ENCODE measurements around the gene CFAP46. TPM values are rescaled to one million over a fixed set of nuclear protein-coding genes. Genes with fewer than 3 reads are reported as not detected.

The CFAP46 gene
- total RNA-seq, 3 donors from 2014 or later (not counting 1 experiment from before 2014, with no cell fraction given): 0.35 TPM; not detected in 2

DNA sequence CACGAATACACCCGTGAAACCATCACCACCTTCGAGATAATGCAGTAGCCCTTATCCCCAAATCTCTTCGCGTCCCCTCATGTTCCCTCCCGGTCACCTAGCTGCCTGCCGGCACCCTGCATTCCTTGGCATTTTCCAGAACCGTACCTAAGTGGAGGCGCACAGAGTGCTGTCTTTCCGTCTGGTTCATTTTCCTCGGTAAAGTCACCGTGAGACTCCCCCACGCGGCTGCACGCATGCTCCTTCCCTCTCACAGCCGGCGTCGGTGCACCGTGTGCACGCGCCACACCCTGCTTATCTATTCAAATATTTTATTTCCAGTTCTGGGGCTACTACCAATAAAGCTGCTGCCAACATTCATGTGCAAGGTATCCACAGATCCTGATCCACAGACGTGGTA lies 90.9 kb downstream of the CFAP46 start:
- H3K27ac ChIP-seq (ENCODE audit: low read length): no peak overlapping the region
- ATAC-seq: no peak
- Mint-ChIP-seq H3K36me3 (no peaks in the 10 kb centered on the region), H3K4me3 (no peak overlapping the region), H3K9me3 (no peaks in the 10 kb centered on the region), H3K4me1 (peaks cover 15 to 16% of the 10 kb centered on the region in 2 donors), H3K27ac (peak overlapping the region in 1 of 2 donors; percentile 34), H3K27me3 (ENCODE audit: low read depth in 2 of 2) (peaks cover 0 to 11% of the 10 kb centered on the region in 2 donors)
- H3K9me3 ChIP-seq (ENCODE audit: control insufficient read depth, insufficient read depth, low read length): peaks cover 3% of the 10 kb centered on the region
- no peak overlapping the region for H3K4me3 ChIP-seq (ENCODE audit: low read length)
- TF ChIP-seq CTCF (IDR thresholded peaks at IDR 0.05): no peak
- DNase-seq: peak in 1 of 2 donors; percentile 11
- 95% methylated on average over 22 of the region's 22 CpGs for WGBS (ENCODE audit: insufficient coverage)
- peaks cover 22% of the 10 kb centered on the region for H3K4me1 ChIP-seq (ENCODE audit: control insufficient read depth, insufficient read depth, low read length)
- no peaks in the 10 kb centered on the region for H3K36me3 ChIP-seq (ENCODE audit: control insufficient read depth, insufficient read depth, low read length)
- H3K27me3 ChIP-seq (ENCODE audit: control insufficient read depth, insufficient read depth, low read length): no peaks in the 10 kb centered on the region
- intact Hi-C loops (cut with micrococcal nuclease): no loop called here

DNA sequence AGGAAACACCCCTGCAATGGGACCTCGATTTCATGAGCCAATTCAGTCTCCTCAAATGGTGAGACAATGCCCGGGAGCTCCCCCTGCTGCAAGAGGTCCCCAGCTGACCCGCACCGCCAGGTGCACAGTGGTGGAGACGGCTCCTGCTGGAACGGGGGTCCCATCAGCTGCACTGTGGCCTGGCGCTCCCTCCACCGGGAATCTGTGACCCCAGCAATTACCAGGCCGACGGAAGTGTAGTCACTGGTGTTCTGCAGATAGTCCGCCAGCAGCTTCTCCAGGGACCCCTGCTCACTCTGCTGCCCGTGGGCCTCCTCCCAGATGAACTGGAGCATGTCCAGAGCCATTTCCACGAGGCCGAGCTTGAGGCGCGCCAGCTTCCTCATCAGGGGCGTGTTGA lies 91.5 kb downstream of the CFAP46 start:
- Mint-ChIP-seq H3K4me3 (peak overlapping the region; percentile 28), H3K4me1 (peaks cover 15 to 16% of the 10 kb centered on the region in 2 donors), H3K27me3 (ENCODE audit: low read depth in 2 of 2) (peaks cover 0 to 11% of the 10 kb centered on the region in 2 donors), H3K27ac (no peak overlapping the region), H3K36me3 (no peaks in the 10 kb centered on the region), H3K9me3 (no peaks in the 10 kb centered on the region)
- Histone ChIP-seq H3K36me3 (ENCODE audit: control insufficient read depth, insufficient read depth, low read length) (no peaks in the 10 kb centered on the region), H3K9me3 (ENCODE audit: control insufficient read depth, insufficient read depth, low read length) (peaks cover 1% of the 10 kb centered on the region), H3K27me3 (ENCODE audit: control insufficient read depth, insufficient read depth, low read length) (no peaks in the 10 kb centered on the region), H3K4me3 (ENCODE audit: low read length) (no peak overlapping the region), H3K4me1 (ENCODE audit: control insufficient read depth, insufficient read depth, low read length) (peaks cover 22% of the 10 kb centered on the region), H3K27ac (ENCODE audit: low read length) (no peak overlapping the region)
- ATAC-seq: no peak
- intact Hi-C loops (cut with micrococcal nuclease): no loop called here
- WGBS (ENCODE audit: insufficient coverage): 93% methylated on average over 17 of the region's 17 CpGs
- peak in 1 of 2 donors; percentile 9 for DNase-seq
- no peak for TF ChIP-seq CTCF (IDR thresholded peaks at IDR 0.05)

DNA sequence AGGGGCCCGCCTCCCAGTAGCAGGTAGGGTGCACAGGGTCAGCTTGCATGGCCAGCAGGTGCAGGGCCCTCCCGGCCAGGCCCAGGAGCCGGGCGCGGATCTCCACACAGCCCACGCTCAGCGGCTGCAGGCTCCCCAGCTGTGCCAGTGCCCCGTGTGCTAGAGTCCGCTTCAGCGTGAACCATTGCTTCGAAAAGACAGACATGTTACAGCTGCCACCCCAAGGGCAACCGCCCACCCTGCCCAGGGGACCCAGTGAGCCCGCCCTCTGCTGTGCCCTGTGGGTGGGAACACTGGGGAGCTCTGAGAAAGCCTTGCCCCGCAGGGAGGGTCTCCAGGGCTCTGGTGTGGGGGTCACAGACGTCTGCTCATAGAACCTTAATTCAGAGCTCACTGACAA lies 92.1 kb downstream of the CFAP46 start:
- H3K36me3 ChIP-seq (ENCODE audit: control insufficient read depth, insufficient read depth, low read length): no peaks in the 10 kb centered on the region
- H3K4me1 ChIP-seq (ENCODE audit: control insufficient read depth, insufficient read depth, low read length): peaks cover 22% of the 10 kb centered on the region
- no peaks in the 10 kb centered on the region for H3K9me3 Mint-ChIP-seq
- H3K36me3 Mint-ChIP-seq: no peaks in the 10 kb centered on the region
- no peak for ATAC-seq
- H3K27ac Mint-ChIP-seq: no peak overlapping the region
- H3K27ac ChIP-seq (ENCODE audit: low read length): no peak overlapping the region
- H3K9me3 ChIP-seq (ENCODE audit: control insufficient read depth, insufficient read depth, low read length): no peaks in the 10 kb centered on the region
- peaks cover 15 to 16% of the 10 kb centered on the region in 2 donors for H3K4me1 Mint-ChIP-seq
- H3K27me3 ChIP-seq (ENCODE audit: control insufficient read depth, insufficient read depth, low read length): no peaks in the 10 kb centered on the region
- no peak for TF ChIP-seq CTCF (IDR thresholded peaks at IDR 0.05)
- WGBS (ENCODE audit: insufficient coverage): 92% methylated on average over 15 of the region's 15 CpGs
- H3K4me3 Mint-ChIP-seq: no peak overlapping the region
- DNase-seq: no peak
- peaks cover 0 to 11% of the 10 kb centered on the region in 2 donors for H3K27me3 Mint-ChIP-seq (ENCODE audit: low read depth in 2 of 2)
- no peak overlapping the region for H3K4me3 ChIP-seq (ENCODE audit: low read length)
- intact Hi-C loops (cut with micrococcal nuclease): no loop called here

- DNase-seq: no peak
- Histone ChIP-seq H3K4me3 (ENCODE audit: low read length) (no peak overlapping the region), H3K36me3 (ENCODE audit: control insufficient read depth, insufficient read depth, low read length) (no peaks in the 10 kb centered on the region), H3K9me3 (ENCODE audit: control insufficient read depth, insufficient read depth, low read length) (no peaks in the 10 kb centered on the region), H3K27ac (ENCODE audit: low read length) (no peak overlapping the region), H3K4me1 (ENCODE audit: control insufficient read depth, insufficient read depth, low read length) (peaks cover 22% of the 10 kb centered on the region), H3K27me3 (ENCODE audit: control insufficient read depth, insufficient read depth, low read length) (no peaks in the 10 kb centered on the region)
- Mint-ChIP-seq H3K4me3 (no peak overlapping the region), H3K27ac (no peak overlapping the region), H3K36me3 (no peaks in the 10 kb centered on the region), H3K27me3 (ENCODE audit: low read depth in 2 of 2) (peaks cover 0 to 11% of the 10 kb centered on the region in 2 donors), H3K4me1 (peaks cover 15 to 16% of the 10 kb centered on the region in 2 donors), H3K9me3 (no peaks in the 10 kb centered on the region)
- no peak for ATAC-seq
- no peak for TF ChIP-seq CTCF (IDR thresholded peaks at IDR 0.05)
- intact Hi-C loops (cut with micrococcal nuclease): no loop called here
- WGBS (ENCODE audit: insufficient coverage): 96% methylated on average over 19 of the region's 19 CpGs
These were observed 92.8 kb downstream of the CFAP46 start for GRCh38 chr10:132849546-132850031.

Measured in natural killer cell (primary cell).